Activated CD8-positive, alpha-beta memory T cell treated with anti-CD3 and anti-CD28 coated beads, Interleukin-2, amount 50 U/mL, for 1 hour (primary cell): ENCODE measurements around the gene SCD5.

Experiments used
- DNase-seq: peaks from one replicate; pipeline ENCODE4 v3.0.0-alpha.2; 2020; ENCODE audit errors: extremely low read depth

Gene SCD5

GRCh38 chr4:82765134-82765533 is 33.5 kb downstream of the SCD5 start:
- DNase-seq: no peak

GRCh38 chr4:82761229-82761628 is 37.4 kb downstream of the SCD5 start:
- DNase-seq: no peak

DNA sequence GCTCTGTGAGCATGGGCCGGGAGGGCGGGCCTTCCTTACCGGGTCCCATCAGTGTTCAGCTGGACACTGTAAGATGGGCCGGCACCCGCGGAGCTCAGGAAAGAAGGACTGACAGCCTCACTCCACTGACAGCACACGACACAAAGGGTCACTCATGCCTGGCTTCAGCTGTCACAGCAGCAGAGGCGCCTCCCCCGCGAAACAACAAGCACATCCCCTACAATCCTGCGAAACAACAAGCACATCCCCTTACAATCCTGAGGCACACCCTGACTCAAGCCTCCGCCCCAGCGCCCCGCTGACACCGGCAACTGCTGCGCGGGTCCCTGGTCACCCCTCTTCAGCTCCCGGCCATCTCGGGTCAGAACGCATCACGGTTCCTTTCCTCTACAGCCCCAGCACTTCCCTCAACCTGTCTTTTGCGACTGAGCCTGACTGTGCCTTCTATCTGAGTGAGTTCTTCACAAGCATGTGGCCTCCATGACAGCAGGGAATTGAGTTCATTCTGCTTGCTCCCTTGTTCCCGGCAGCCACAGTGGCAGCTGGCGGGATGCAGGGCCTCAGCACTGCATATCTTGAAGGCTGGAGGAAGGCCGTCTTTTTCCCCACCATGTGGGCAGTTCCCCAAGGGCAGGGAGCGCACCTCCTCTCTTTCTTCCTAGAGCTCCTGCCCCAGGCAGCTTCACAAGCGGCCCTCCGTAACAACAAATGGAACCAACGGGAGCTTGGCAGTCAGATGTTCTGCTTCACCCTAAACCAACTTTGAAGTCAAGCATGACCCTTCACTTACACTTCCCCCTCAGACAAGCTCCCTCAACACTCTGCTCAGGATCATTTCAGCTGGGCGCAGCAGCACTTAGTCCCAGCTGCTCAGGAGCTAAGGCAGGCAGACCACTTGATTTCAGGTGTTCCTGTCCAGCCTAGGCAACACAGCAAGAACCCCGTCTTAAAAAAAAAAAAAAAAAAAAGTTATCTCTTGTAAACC is 39.6 kb downstream of the SCD5 start:
- DNase-seq: no peak

DNA sequence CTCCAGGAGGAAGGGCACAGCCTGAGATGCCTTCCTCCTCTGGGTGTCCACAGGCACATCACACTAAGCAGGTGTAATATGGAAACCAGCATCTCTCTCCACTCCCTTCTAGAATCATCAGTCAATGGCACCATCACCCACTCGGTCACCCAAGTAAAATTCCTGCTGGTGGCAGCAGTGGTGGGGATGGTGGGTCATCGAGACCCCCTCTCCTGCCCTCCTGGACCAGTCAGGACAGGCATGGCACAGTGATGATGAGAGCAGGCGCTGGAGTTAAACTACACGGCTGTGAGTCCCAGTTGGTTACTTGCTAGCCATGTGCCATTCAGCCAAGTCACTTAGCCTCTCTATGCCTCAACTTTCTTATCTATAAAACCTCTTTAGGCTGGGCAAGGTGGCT is 42.5 kb downstream of the SCD5 start:
- no peak for DNase-seq

- DNase-seq: no peak
Measured at GRCh38 chr4:82755650-82756049, 42.9 kb downstream of the SCD5 start.

GRCh38 chr4:82754513-82755165 is 44.0 kb downstream of the SCD5 start:
- DNase-seq: no peak

- no peak for DNase-seq
Measured at GRCh38 chr4:82753725-82754410, 44.7 kb downstream of the SCD5 start.

GRCh38 chr4:82753238-82753637 is 45.4 kb downstream of the SCD5 start:
- no peak for DNase-seq

- DNase-seq: no peak
Measured at GRCh38 chr4:82748810-82749470, 49.7 kb downstream of the SCD5 start.

GRCh38 chr4:82747686-82748575 is 50.7 kb downstream of the SCD5 start:
- DNase-seq: no peak

DNA sequence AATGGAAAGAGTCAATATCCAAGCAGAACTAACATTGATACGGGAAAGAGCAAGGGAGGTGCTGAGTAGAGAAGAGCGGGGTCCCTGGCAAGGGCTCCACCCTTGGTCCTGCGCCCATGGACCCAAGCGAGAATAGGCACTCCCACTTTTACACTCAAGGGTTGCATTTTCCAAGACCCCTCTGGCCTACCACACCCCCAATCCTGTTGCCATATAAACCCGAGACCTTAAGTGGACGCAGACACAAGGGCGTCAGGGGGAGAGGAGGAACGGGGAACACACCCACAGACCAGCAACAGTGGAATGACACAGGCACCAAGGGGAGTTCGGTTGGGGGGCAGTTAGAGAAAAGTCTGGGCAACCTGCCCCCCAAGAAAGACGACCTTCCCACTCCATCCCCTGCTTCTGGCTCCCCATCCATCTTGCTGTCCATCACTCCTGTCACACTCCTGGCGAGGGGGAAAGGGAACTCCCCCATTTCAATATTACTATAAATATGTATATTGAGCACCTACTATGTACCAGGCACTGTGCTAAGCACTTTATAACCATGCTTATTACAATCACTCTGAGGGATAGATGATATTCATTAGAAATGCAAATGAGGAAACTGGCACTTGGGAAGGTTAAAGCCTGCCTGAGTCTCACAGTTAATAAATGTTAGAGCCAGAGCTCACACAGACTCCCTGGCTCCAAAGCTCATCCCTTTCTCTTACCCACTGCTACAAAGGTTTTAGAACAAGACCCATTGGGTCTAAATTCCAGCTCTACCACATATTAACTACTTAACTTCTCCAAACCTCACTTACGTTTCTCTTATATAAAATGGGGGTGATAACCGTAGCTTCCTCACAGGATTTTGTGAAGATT is 51.7 kb downstream of the SCD5 start:
- DNase-seq: no peak

DNA sequence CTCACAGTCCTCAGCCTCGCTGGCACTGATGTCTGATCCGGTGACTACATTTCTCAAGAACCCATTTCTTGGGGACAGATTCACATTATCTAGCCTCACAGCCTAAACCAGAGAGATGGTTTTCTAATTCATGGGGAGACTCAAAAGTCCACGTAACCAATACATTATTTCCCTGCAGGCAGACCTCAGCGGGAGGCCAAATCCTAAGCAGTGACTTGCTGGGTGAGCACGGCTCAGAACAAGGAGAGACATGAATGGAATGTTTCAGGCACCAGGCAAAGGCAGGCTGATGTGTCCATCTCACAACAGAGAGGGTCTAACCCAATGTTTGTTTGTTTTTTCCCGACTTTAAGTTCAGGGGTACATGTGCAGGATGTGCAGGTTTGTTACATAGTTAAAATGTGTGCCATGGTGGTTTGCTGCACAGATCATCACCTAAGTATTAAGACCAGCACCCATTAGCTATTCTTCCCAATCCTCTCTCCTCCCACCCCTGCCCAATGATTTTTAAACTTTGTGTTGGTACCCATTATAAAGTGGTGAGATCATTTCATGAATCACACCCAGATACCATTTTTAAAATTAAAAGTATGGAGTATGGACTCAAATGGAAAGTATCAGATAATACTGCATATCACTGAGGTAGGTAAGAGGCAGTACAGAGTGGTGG is 53.3 kb downstream of the SCD5 start:
- no peak for DNase-seq

GRCh38 chr4:82744284-82744968 is 54.2 kb downstream of the SCD5 start:
- no peak for DNase-seq

DNA sequence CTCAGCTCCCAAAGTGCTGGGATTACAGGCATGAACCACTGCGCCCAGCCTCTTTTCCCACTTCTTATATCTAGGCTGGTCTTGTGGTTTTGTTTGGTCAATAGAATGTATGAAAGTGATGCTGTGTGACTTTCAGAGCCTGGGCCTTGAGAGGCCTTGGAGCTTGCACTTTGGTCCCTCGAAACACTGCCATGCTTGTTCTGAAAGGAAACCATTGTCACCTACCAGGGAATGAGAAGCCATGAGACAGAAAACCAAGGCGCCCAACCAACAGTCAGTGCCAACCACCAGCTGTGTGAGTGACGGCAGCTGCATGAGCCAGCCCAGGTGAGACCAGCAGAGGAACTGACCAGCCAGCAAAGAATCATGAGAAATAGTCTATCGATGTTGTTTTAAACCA is 57.4 kb downstream of the SCD5 start:
- no peak for DNase-seq

- DNase-seq: no peak
Measured at GRCh38 chr4:82739287-82740190, 59.1 kb downstream of the SCD5 start.

GRCh38 chr4:82737354-82737753 is 61.2 kb downstream of the SCD5 start:
- DNase-seq: no peak

DNA sequence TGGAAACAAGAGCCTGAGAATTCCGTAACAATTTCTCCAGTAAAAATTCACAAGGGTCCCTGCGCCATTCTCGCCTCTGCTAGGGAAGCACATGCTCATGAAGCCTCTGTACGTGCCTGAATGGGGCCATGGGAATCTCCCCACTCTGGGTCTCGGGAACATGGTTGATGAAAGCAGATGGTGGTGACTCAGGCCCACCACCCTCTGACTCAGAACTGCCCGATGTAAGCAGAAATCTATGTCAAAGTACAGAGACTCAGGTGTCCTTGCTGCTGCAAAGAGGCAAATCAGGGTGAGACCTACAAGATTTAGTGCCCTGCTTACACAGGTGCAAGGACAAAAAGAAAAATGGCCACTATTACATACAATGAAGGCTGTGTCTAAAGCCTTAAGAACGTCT is 65.0 kb downstream of the SCD5 start:
- no peak for DNase-seq

DNA sequence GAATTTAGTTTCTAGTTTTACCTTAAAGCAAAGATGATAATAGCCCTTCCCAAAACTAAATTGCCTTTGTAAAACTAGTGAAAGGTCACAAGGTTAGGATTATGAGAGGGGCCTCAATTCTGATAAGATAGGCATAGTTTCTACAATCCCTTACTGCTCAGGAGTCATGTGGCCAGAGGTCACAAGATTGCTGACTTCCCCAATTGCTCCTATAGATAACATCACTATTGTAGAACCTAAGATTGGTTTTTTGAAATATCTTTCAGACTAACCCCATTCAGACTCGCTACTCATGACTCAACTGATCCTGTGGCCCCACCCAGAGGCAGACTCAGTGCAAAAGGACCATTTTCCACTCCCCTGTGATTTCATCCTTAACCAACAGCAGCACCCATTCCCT is 70.3 kb downstream of the SCD5 start:
- no peak for DNase-seq
